ENCODE measurements around the gene STEAP2. TPM values are rescaled to one million over a fixed set of nuclear protein-coding genes. Genes with fewer than 3 reads are reported as not detected.

Gene STEAP2
- total RNA-seq, result 2.7 and 8.7 TPM in 2 replicates

DNA sequence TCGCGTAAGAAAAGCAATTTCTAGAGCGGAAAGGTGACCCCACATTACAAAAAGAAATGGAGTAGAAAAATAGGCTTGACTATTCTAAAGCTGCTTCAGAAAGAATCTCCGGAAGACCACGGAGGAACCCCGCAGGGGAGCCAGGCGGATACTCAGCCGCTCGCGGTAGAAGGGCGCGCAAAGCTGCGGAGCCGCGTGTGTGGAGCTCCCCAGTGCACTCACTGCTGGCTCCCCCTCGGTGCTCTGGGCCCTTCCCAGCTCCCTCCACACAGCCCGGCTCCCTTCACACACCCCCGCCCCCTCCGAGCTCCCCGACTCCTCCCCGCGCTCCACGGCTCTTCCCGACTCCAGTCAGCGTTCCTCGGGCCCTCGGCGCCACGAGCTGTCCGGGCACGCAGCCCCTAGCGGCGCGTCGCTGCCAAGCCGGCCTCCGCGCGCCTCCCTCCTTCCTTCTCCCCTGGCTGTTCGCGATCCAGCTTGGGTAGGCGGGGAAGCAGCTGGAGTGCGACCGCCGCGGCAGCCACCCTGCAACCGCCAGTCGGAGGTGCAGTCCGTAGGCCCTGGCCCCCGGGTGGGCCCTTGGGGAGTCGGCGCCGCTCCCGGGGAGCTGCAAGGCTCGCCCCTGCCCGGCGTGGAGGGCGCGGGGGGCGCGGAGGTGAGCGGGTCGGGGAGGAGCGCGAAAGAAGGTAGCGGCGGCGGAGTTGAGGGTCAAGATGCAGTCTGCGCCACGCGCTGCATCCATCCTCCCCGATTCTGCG is at the start of gene STEAP2:
TSS of gene STEAP2 (plus strand) at position 350 of the 758 bp plus-strand sequence. CDS start 13,343 bp downstream, outside the sequence.

DNA sequence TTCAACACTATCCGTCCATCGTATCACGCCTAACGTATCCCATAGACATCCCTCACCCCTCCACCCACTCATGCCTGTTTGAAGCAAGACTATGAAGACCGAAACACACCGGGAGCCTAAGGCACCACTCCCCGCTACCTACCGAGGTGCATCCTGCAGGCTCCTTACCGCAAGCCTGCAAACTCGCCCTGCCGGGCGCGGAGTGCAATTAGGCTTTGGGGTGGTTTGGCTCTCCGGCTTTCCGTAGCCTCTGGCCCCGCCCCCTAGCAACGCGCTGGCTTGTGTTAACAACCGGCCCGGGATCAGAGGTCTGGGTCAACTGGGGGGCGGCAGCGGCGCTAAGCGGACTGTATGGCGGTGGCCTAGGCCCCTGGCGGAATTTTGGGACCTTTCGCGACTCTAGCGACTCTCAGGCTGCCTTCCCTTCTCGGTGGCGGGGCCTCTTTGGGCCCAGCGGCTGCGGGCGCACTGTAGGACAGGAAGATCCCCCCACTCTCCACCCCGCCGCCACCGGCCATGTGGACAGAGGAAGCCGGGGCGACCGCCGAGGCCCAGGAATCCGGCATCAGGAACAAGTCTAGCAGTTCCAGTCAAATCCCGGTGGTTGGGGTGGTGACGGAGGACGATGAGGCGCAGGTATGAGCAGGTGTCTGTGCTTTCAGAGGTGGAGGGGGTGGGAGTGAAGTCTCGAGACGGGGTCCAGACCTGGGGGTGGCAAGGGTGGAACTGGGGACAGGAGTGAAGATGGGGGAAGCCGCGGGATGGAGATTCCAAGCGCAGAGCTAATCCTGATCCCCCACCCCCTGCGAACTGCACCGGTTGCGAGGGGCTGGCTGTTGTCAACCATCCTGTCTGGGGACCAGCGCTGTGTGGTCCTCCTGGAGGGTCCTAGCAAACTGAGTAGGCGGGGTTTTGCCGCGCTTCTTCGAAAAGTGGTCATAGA is 33.6 kb downstream of the STEAP2 start, which contains the start of gene CFAP69:
TSS of gene CFAP69 (plus strand) at position 266 of the 943 bp plus-strand sequence. CDS start at position 517, 251 bp downstream.

Other genes with a start within 250 kb of the STEAP2 start
- 13.7 and 20.0 TPM in 2 replicates for gene STEAP1, start 57.3 kb upstream of the STEAP2 start, total RNA-seq
- 1.1 and 1.9 TPM in 2 replicates for gene CFAP69, start 33.4 kb downstream of the STEAP2 start, total RNA-seq
- not detected in 2 replicates for gene FAM237B, start 109.6 kb downstream of the STEAP2 start, total RNA-seq
- 18.8 and 20.0 TPM in 2 replicates for gene GTPBP10, start 135.0 kb downstream of the STEAP2 start, total RNA-seq
- 55.8 and 62.2 TPM in 2 replicates for gene CLDN12, start 191.7 kb downstream of the STEAP2 start, total RNA-seq

Measured in tracheal epithelial cell (primary cell).